ENCODE data around the gene CCS.
"Not testable (repeated sequence)": the region's sequence is repeated elsewhere in the genome, so short reads cannot be mapped to it uniquely, and the experiment has no call there.

Gene CCS

GRCh38 chr11:66592457-66593302, at the start of gene CCS, which contains the start of gene CCDC87:
TSS of gene CCS (plus strand) at chr11:66593185. CDS start at chr11:66593262, 77 bp downstream.
TSS of gene CCDC87 (minus strand) at chr11:66593063. CDS start at chr11:66593015, 48 bp downstream.
- peak; percentile 43 for TF ChIP-seq CTCF (IDR thresholded peaks at IDR 0.05; ENCODE audit: control extremely low read depth, extremely low read depth, low read depth, missing control alignments)
- CTCF ChIA-PET, result interaction anchor here (1.0 to 2.4 kb wide), 16 partner anchors 12 to 725 kb away, joined by 3 to 10 read pairs (median 4); partner anchors contain the start of genes CTSF, DPP3, MRPL11 and RBM14
- DNase-seq (ENCODE audit: extremely low spot score), result peak; percentile 100
- POLR2A ChIA-PET, result interaction anchor here (0.6 to 1.6 kb wide), 3 partner anchors 25 to 85 kb away, joined by 3 to 6 read pairs (median 3); partner anchors contain the start of gene RBM4B

- peak; percentile 66 for TF ChIP-seq CTCF (IDR thresholded peaks at IDR 0.05; ENCODE audit: control extremely low read depth, extremely low read depth, low read depth, missing control alignments)
- CTCF ChIA-PET, result interaction anchor here (0.9 to 2.2 kb wide), 3 partner anchors 8 to 135 kb away, joined by 3 to 8 read pairs (median 6); partner anchors contain the start of gene RBM4B
- POLR2A ChIA-PET, result no interaction called here
- DNase-seq (ENCODE audit: extremely low spot score), result peak; percentile 72
Observed at GRCh38 chr11:66543263-66544107, 49.5 kb upstream of the CCS start.

- ChIA-PET CTCF (interaction anchor here (1.5 to 2.2 kb wide), 2 partner anchors 130 to 133 kb away, joined by 4 to 8 read pairs; partner anchors contain the start of gene RBM4B), POLR2A (interaction anchor here (0.6 to 1.9 kb wide), 2 partner anchors 79 to 133 kb away, joined by 3 to 7 read pairs; partner anchors contain the start of gene RBM4B)
- not testable (repeated sequence) for DNase-seq (ENCODE audit: extremely low spot score)
Observed at GRCh38 chr11:66544952-66545351, 48.0 kb upstream of the CCS start.

- ChIA-PET POLR2A (interaction anchor here (0.6 to 1.9 kb wide), 6 partner anchors 13 to 132 kb away, joined by 3 to 7 read pairs (median 4); partner anchors contain the start of genes CTSF, RBM4 and RBM4B), CTCF (interaction anchor here (0.7 to 2.1 kb wide), 9 partner anchors 12 to 160 kb away, joined by 3 to 8 read pairs (median 5); partner anchors contain the start of genes DPP3 and RBM4B)
- DNase-seq (ENCODE audit: extremely low spot score), result peak; percentile 99
- TF ChIP-seq CTCF (IDR thresholded peaks at IDR 0.05; ENCODE audit: control extremely low read depth, extremely low read depth, low read depth, missing control alignments), result no peak
Observed at GRCh38 chr11:66545701-66546367, 47.2 kb upstream of the CCS start, which contains the start of gene ZDHHC24. TSS of gene ZDHHC24 (minus strand) at chr11:66546048. CDS start at chr11:66546003, 45 bp downstream.

GRCh38 chr11:66546368-66546965, 46.5 kb upstream of the CCS start, which contains the start of gene ACTN3:
TSS of gene ACTN3 (plus strand) at chr11:66546903. CDS start at chr11:66546938, 35 bp downstream.
- peak; percentile 53 for DNase-seq (ENCODE audit: extremely low spot score)
- no peak for TF ChIP-seq CTCF (IDR thresholded peaks at IDR 0.05; ENCODE audit: control extremely low read depth, extremely low read depth, low read depth, missing control alignments)
- POLR2A ChIA-PET, result interaction anchor here (0.8 to 1.9 kb wide), 5 partner anchors 13 to 132 kb away, joined by 3 to 7 read pairs (median 4); partner anchors contain the start of genes CTSF, RBM4 and RBM4B
- CTCF ChIA-PET, result interaction anchor here (1.1 to 2.1 kb wide), 7 partner anchors 13 to 160 kb away, joined by 3 to 8 read pairs (median 5); partner anchors contain the start of genes DPP3 and RBM4B
